ENCODE measurements around the gene SWT1.

The SWT1 gene

DNA sequence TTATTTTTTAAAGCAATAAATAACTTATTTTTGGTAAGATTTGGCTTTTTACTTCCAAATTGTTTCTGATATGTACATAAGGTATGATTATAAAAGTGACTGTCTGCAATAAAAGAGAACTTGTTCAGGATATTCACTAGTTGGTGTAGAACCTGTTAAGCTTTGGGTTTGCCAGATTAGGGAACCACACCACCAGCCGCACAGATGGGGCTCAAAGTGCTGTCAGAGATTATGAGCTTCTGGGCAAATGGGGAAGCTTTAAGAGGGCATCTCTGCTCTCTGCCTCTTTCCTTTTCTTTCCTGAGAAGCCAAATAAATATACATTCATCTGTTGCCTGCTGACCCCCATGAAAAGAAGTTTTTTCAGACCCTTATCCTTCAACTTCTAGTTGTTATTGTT lies 134.7 kb downstream of the SWT1 start:
- TF ChIP-seq BACH2 (CRISPR knock-in tag; IDR thresholded peaks at IDR 0.05; ENCODE audit: borderline replicate concordance) (no peak), TOX (CRISPR knock-in tag; IDR thresholded peaks at IDR 0.05; ENCODE audit: borderline replicate concordance) (no peak), ZFP3 (CRISPR knock-in tag; IDR thresholded peaks at IDR 0.05) (no peak)
- TF ChIP-seq, protein P1, sequence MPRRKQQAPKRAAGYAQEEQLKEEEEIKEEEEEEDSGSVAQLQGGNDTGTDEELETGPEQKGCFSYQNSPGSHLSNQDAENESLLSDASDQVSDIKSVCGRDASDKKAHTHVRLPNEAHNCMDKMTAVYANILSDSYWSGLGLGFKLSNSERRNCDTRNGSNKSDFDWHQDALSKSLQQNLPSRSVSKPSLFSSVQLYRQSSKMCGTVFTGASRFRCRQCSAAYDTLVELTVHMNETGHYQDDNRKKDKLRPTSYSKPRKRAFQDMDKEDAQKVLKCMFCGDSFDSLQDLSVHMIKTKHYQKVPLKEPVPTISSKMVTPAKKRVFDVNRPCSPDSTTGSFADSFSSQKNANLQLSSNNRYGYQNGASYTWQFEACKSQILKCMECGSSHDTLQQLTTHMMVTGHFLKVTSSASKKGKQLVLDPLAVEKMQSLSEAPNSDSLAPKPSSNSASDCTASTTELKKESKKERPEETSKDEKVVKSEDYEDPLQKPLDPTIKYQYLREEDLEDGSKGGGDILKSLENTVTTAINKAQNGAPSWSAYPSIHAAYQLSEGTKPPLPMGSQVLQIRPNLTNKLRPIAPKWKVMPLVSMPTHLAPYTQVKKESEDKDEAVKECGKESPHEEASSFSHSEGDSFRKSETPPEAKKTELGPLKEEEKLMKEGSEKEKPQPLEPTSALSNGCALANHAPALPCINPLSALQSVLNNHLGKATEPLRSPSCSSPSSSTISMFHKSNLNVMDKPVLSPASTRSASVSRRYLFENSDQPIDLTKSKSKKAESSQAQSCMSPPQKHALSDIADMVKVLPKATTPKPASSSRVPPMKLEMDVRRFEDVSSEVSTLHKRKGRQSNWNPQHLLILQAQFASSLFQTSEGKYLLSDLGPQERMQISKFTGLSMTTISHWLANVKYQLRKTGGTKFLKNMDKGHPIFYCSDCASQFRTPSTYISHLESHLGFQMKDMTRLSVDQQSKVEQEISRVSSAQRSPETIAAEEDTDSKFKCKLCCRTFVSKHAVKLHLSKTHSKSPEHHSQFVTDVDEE (CRISPR knock-in tag; IDR thresholded peaks at IDR 0.05) = no peak
- no peak for ATAC-seq

DNA sequence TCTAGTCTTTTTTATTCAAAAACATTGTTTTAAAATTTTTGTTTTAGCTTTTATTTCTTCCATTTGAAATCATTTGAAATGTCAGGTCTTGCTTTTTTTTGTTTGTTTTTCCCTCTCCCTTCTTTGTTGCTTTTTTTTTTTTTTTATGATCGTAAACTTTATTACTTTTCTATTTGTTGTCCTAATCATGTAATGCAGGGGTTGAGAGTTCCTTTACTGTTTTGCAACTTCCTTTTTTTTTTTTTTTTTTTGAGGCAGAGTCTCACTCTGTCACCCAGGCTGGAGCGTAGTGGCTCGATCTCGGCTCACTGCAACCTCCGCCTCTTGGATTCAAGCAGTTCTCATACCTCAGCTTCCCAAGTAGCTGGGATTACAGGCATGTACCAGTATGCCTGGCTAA lies 135.3 kb downstream of the SWT1 start:
- TF ChIP-seq, protein P2, sequence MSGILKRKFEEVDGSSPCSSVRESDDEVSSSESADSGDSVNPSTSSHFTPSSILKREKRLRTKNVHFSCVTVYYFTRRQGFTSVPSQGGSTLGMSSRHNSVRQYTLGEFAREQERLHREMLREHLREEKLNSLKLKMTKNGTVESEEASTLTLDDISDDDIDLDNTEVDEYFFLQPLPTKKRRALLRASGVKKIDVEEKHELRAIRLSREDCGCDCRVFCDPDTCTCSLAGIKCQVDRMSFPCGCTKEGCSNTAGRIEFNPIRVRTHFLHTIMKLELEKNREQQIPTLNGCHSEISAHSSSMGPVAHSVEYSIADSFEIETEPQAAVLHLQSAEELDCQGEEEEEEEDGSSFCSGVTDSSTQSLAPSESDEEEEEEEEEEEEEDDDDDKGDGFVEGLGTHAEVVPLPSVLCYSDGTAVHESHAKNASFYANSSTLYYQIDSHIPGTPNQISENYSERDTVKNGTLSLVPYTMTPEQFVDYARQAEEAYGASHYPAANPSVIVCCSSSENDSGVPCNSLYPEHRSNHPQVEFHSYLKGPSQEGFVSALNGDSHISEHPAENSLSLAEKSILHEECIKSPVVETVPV (CRISPR knock-in tag; IDR thresholded peaks at IDR 0.05) = no peak
- TF ChIP-seq, protein P3, sequence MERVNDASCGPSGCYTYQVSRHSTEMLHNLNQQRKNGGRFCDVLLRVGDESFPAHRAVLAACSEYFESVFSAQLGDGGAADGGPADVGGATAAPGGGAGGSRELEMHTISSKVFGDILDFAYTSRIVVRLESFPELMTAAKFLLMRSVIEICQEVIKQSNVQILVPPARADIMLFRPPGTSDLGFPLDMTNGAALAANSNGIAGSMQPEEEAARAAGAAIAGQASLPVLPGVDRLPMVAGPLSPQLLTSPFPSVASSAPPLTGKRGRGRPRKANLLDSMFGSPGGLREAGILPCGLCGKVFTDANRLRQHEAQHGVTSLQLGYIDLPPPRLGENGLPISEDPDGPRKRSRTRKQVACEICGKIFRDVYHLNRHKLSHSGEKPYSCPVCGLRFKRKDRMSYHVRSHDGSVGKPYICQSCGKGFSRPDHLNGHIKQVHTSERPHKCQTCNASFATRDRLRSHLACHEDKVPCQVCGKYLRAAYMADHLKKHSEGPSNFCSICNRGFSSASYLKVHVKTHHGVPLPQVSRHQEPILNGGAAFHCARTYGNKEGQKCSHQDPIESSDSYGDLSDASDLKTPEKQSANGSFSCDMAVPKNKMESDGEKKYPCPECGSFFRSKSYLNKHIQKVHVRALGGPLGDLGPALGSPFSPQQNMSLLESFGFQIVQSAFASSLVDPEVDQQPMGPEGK (CRISPR knock-in tag; IDR thresholded peaks at IDR 0.05; ENCODE audit: borderline replicate concordance) = no peak
- TF ChIP-seq OSR1 (CRISPR knock-in tag; IDR thresholded peaks at IDR 0.05) (no peak), ZNF70 (CRISPR knock-in tag; IDR thresholded peaks at IDR 0.05) (no peak), TCF4 (CRISPR knock-in tag; IDR thresholded peaks at IDR 0.05; ENCODE audit: borderline replicate concordance) (no peak), ISL1 (CRISPR knock-in tag; IDR thresholded peaks at IDR 0.05) (no peak), ESRRG (CRISPR knock-in tag; IDR thresholded peaks at IDR 0.05) (no peak), ZFP3 (CRISPR knock-in tag; IDR thresholded peaks at IDR 0.05) (no peak), ZNF565 (CRISPR knock-in tag; conservative IDR thresholded peaks at IDR 0.05; ENCODE audit: low read depth) (no peak), PPARA (CRISPR knock-in tag; IDR thresholded peaks at IDR 0.05; ENCODE audit: borderline replicate concordance) (no peak), RARB (CRISPR knock-in tag; IDR thresholded peaks at IDR 0.05) (no peak), BACH2 (CRISPR knock-in tag; IDR thresholded peaks at IDR 0.05; ENCODE audit: borderline replicate concordance) (no peak), ZC3H10 (CRISPR knock-in tag; IDR thresholded peaks at IDR 0.05) (no peak), CSDC2 (CRISPR knock-in tag; IDR thresholded peaks at IDR 0.05) (no peak), ZNF8 (CRISPR knock-in tag; IDR thresholded peaks at IDR 0.05) (no peak), ARNTL (CRISPR knock-in tag; IDR thresholded peaks at IDR 0.05; ENCODE audit: borderline replicate concordance, low read depth) (no peak), TOX (CRISPR knock-in tag; IDR thresholded peaks at IDR 0.05; ENCODE audit: borderline replicate concordance) (no peak)
- TF ChIP-seq, protein P4, sequence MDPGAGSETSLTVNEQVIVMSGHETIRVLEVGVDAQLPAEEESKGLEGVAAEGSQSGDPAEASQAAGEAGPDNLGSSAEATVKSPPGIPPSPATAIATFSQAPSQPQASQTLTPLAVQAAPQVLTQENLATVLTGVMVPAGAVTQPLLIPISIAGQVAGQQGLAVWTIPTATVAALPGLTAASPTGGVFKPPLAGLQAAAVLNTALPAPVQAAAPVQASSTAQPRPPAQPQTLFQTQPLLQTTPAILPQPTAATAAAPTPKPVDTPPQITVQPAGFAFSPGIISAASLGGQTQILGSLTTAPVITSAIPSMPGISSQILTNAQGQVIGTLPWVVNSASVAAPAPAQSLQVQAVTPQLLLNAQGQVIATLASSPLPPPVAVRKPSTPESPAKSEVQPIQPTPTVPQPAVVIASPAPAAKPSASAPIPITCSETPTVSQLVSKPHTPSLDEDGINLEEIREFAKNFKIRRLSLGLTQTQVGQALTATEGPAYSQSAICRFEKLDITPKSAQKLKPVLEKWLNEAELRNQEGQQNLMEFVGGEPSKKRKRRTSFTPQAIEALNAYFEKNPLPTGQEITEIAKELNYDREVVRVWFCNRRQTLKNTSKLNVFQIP (CRISPR knock-in tag; IDR thresholded peaks at IDR 0.05; ENCODE audit: borderline replicate concordance, low read depth) = no peak
- TF ChIP-seq, protein P5, sequence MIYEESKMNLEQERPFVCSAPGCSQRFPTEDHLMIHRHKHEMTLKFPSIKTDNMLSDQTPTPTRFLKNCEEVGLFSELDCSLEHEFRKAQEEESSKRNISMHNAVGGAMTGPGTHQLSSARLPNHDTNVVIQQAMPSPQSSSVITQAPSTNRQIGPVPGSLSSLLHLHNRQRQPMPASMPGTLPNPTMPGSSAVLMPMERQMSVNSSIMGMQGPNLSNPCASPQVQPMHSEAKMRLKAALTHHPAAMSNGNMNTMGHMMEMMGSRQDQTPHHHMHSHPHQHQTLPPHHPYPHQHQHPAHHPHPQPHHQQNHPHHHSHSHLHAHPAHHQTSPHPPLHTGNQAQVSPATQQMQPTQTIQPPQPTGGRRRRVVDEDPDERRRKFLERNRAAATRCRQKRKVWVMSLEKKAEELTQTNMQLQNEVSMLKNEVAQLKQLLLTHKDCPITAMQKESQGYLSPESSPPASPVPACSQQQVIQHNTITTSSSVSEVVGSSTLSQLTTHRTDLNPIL (CRISPR knock-in tag; IDR thresholded peaks at IDR 0.05; ENCODE audit: low read depth) = no peak
- ATAC-seq = no peak

DNA sequence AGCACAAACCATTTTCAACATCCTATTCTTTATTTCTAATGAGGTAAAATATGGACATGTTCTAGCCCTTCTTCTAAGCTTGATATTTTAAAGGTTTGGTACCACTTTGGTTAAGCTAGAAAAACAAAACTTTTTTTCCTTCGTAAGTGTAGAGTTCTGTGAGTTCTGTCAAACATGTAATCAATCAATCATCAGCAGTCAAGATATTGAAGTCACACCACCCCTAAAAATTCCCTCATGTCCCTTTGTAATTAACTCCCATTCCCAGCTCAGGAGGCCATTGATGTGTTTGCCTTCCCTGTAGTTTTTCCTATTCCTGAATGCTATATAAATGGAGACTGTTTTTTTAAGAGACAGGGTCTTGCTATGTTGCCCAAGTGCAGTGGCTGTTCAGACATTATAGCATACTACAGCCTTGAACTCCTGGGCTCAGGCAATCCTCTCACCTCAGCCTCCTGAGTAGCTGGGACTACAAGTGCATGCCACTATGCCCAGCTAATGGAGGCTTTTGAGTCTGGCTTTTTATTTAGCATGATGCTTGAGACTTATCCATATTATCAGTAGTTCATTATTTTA lies 137.1 kb downstream of the SWT1 start:
- no peak for ATAC-seq
- no peak for TF ChIP-seq ZNF565 (CRISPR knock-in tag; conservative IDR thresholded peaks at IDR 0.05; ENCODE audit: low read depth)

All from SK-N-SH treated with all-trans-retinoic acid at 6 μM for 48 hours (cell line).